IMR-90 (cell line): Measurements from ENCODE around the gene SV2C. TPM values are rescaled to one million over a fixed set of nuclear protein-coding genes. Genes with fewer than 3 reads are reported as not detected.

Source experiments
- ATAC-seq: fragments of 200-7000 bp; cut with Tn5 transposase; 2 replicates; pipeline ENCODE4 v1.9.1; 2020; ENCODE audit warnings: low read depth, mild to moderate bottlenecking, moderate library complexity
- BruUV-seq: library from RNA; stranded (reverse); fragments of 400-500 nt; replicated peaks from 2 replicates; lab custom pipeline; 2021; lab: Mats Ljungman, UMichigan
- CTCF ChIA-PET: fragments of 300-600 bp; formaldehyde crosslinking; extraction: SDS; loops from one replicate; lab custom pipeline; 2021; ENCODE audit warnings: antibody characterized with exemption; lab: Yijun Ruan, JAX
- POLR2A ChIA-PET: fragments of 300-600 bp; sonication (Branson Sonifier 250); formaldehyde crosslinking; loops from one replicate; lab custom pipeline; 2022; ENCODE audit warnings: antibody characterized with exemption; ENCODE audit not compliant: unreplicated experiment; lab: Charles Lee
- DNase-seq: peaks from one replicate; pipeline ENCODE4 v3.0.0; 2013
- H2AFZ ChIP-seq: replicated peaks from 2 replicates; pipeline ENCODE3; 2013; ENCODE audit warnings: low read length, mild to moderate bottlenecking; ENCODE audit not compliant: poor library complexity
- H2AK5ac ChIP-seq: 2 replicates; pipeline ENCODE4 v1.6.1; 2013; ENCODE audit warnings: low read depth, low read length, inconsistent platforms
- H2AK9ac ChIP-seq: replicated peaks from 2 replicates; pipeline ENCODE3; 2013; ENCODE audit warnings: mild to moderate bottlenecking, low read depth, low read length, moderate library complexity; ENCODE audit not compliant: poor library complexity
- H2BK120ac ChIP-seq: 2 replicates; pipeline ENCODE4 v1.6.1; 2013; ENCODE audit warnings: low read depth, low read length, inconsistent platforms
- H2BK15ac ChIP-seq: 3 replicates; pipeline ENCODE4 v1.6.1; 2013; ENCODE audit warnings: low read depth, low read length, inconsistent platforms
- H2BK20ac ChIP-seq: 2 replicates; pipeline ENCODE4 v1.6.1; 2013; ENCODE audit warnings: low read depth, mild to moderate bottlenecking, inconsistent platforms, low read length, moderate library complexity
- H2BK5ac ChIP-seq: 2 replicates; pipeline ENCODE4 v1.6.1; 2013; ENCODE audit warnings: mild to moderate bottlenecking, low read depth, low read length, inconsistent platforms; ENCODE audit not compliant: poor library complexity, severe bottlenecking
- H3K14ac ChIP-seq: replicated peaks from 2 replicates; pipeline ENCODE4 v1.6.1; 2013; ENCODE audit warnings: low read depth, low read length, inconsistent platforms
- H3K18ac ChIP-seq: 2 replicates; pipeline ENCODE4 v1.6.1; 2013; ENCODE audit warnings: low read depth, low read length, control low read depth
- H3K23ac ChIP-seq: 2 replicates; pipeline ENCODE4 v1.6.1; 2013; ENCODE audit warnings: low read depth, low read length, inconsistent platforms
- H3K27ac ChIP-seq: 2 replicates; pipeline ENCODE4 v1.5.1; 2013; ENCODE audit warnings: mild to moderate bottlenecking, control low read depth, low read length; ENCODE audit not compliant: insufficient read depth
- H3K27me3 ChIP-seq: 2 replicates; pipeline ENCODE4 v1.6.1; 2013; ENCODE audit warnings: low read length; ENCODE audit not compliant: control insufficient read depth, insufficient read depth
- H3K36me3 ChIP-seq: 2 replicates; pipeline ENCODE4 v1.6.1; 2013; ENCODE audit warnings: low read length, mixed read lengths; ENCODE audit not compliant: control insufficient read depth, insufficient read depth
- H3K4ac ChIP-seq: 2 replicates; pipeline ENCODE4 v1.6.1; 2013; ENCODE audit warnings: low read depth, low read length, inconsistent platforms
- H3K4me1 ChIP-seq: 2 replicates; pipeline ENCODE4 v1.6.1; 2013; ENCODE audit warnings: low read length, mixed read lengths; ENCODE audit not compliant: control insufficient read depth, insufficient read depth
- H3K4me2 ChIP-seq: 2 replicates; pipeline ENCODE4 v1.6.1; 2013; ENCODE audit warnings: low read depth, mild to moderate bottlenecking, control low read depth, low read length, moderate library complexity
- H3K4me3 ChIP-seq: 2 replicates; pipeline ENCODE4 v1.5.1; 2013; ENCODE audit warnings: low read depth, mild to moderate bottlenecking, control low read depth, low read length, moderate library complexity; ENCODE audit not compliant: insufficient read depth
- H3K56ac ChIP-seq: 2 replicates; pipeline ENCODE4 v1.6.1; 2013; ENCODE audit warnings: low read length, inconsistent platforms; ENCODE audit not compliant: insufficient read depth; ENCODE audit errors: extremely low read depth
- H3K79me1 ChIP-seq, 2 experiments: 2 replicates each; pipeline ENCODE4 v1.6.1; 2013; ENCODE audit warnings: low read length in 2 of 2, inconsistent platforms in 1 of 2, low read depth in 1 of 2
- H3K9ac ChIP-seq: 2 replicates; pipeline ENCODE4 v1.6.1; 2013; ENCODE audit warnings: low read depth, low read length, control low read depth
- H3K9me1 ChIP-seq: 2 replicates; pipeline ENCODE4 v1.6.1; 2013; ENCODE audit warnings: low read length, inconsistent platforms; ENCODE audit not compliant: insufficient read depth
- H3K9me3 ChIP-seq: 2 replicates; pipeline ENCODE4 v1.6.1; 2013; ENCODE audit warnings: low read length; ENCODE audit not compliant: control insufficient read depth, insufficient read depth
- H4K20me1 ChIP-seq: 2 replicates; pipeline ENCODE4 v1.6.1; 2013; ENCODE audit warnings: low read length, inconsistent platforms; ENCODE audit not compliant: insufficient read depth
- H4K5ac ChIP-seq: 2 replicates; pipeline ENCODE4 v1.6.1; 2013; ENCODE audit warnings: mild to moderate bottlenecking, low read depth, low read length, control low read depth
- H4K8ac ChIP-seq, 2 experiments: 2 replicates each; pipeline ENCODE4 v1.6.1; 2013; ENCODE audit warnings: low read depth in 2 of 2, low read length in 2 of 2, control low read depth in 1 of 2, inconsistent platforms in 1 of 2
- H4K91ac ChIP-seq: 2 replicates; pipeline ENCODE4 v1.6.1; 2013; ENCODE audit warnings: low read depth, low read length, inconsistent platforms; ENCODE audit not compliant: insufficient read depth
- RAD21 ChIP-seq: IDR thresholded peaks from 2 replicates; pipeline ENCODE4 v1.6.1; 2012; ENCODE audit warnings: low read length, improper control_type of control experiment
- WGBS, 2 experiments: methylation state at CpG; one replicate each; pipeline versions ENCODE4 v1.1.5 to v1.1.7; 2013; ENCODE audit warnings: missing lambda C conversion rate in 2 of 2; ENCODE audit not compliant: insufficient read length in 1 of 2; ENCODE audit errors: extremely low coverage in 2 of 2; 5-methylcytosine and 5-hydroxymethylcytosine counted together
- dilution Hi-C: fragments of 300-500 bp; cut with HindIII; formaldehyde crosslinking; loops from one replicate; pipeline ENCODE4 v1.14.3; 2018; ENCODE audit warnings: low sequenced_read_pairs; ENCODE audit not compliant: unreplicated experiment
- in situ Hi-C: fragments of 300-500 bp; cut with MboI; formaldehyde crosslinking; loops from 3 replicates; pipeline ENCODE4 v1.14.3; 2019; ENCODE audit warnings: low sequenced_read_pairs, inconsistent platforms, mixed read lengths
- intact Hi-C: fragments of 100-400 bp; cut with micrococcal nuclease; formaldehyde crosslinking; loops from 2 replicates; pipeline ENCODE4 v1.10.0; 2022
- polyA plus RNA-seq, 3 experiments: library from polyadenylated mRNA; depleted of rRNA; stranded (reverse); fragments of >200 nt; gene quantifications; 2 replicates each; pipeline ENCODE4 v1.2.3, GENCODE V29; 2012; ENCODE audit warnings: low replicate concordance in 1 of 3
- total RNA-seq: library from RNA; depleted of rRNA; stranded (reverse); fragments of >200 nt; gene quantifications from 2 replicates; pipeline ENCODE4 v1.2.3, GENCODE V29; 2012

SV2C gene
- total and polyA plus RNA-seq, 2 of the 4 experiments (the other 2 are of a cell fraction), result not detected

GRCh38 chr5:76041863-76042262 is 41.3 kb upstream of the SV2C start:
- CTCF ChIA-PET, result no interaction called here
- Histone ChIP-seq H4K20me1 (no peaks in the 10 kb centered on the region), H3K9me1 (no peaks in the 10 kb centered on the region), H2BK20ac (no peak overlapping the region), H3K9me3 (peaks cover 3% of the 10 kb centered on the region; the same call in 1 of the 2 replicates), H3K18ac (no peak overlapping the region), H2BK5ac (no peak overlapping the region), H3K4me1 (no peaks in the 10 kb centered on the region), H3K4me3 (no peak overlapping the region), H3K23ac (no peak overlapping the region), H3K27ac (no peak overlapping the region), H3K79me1 (no peaks in the 10 kb centered on the region), H3K14ac (no peak overlapping the region), H2BK120ac (no peak overlapping the region), H3K4ac (no peak overlapping the region), H3K4me2 (no peak overlapping the region), H4K5ac (no peak overlapping the region), H3K27me3 (no peaks in the 10 kb centered on the region), H2BK15ac (no peak overlapping the region), H3K9ac (no peak overlapping the region), H2AK9ac (no peak overlapping the region), H4K8ac (no peak overlapping the region), H4K91ac (no peak overlapping the region), H3K56ac (no peak overlapping the region), H2AFZ (no peak overlapping the region), H2AK5ac (no peak overlapping the region), H3K36me3 (no peaks in the 10 kb centered on the region)
- POLR2A ChIA-PET, result no interaction called here
- intact Hi-C loops (no loop called here), in situ Hi-C loops (no loop called here), dilution Hi-C loops (no loop called here)
- ATAC-seq, result no peak
- TF ChIP-seq RAD21, result no peak
- WGBS, 2 experiments, result 21% methylated on average over 2 of the region's 6 CpGs; no CpG with 5 or more reads in 1 of the 2 experiments
- no TSS peak for BruUV-seq
- DNase-seq, result no peak
